H1 (cell line): ENCODE measurements around the gene SERPINB1. TPM values are rescaled to one million over a fixed set of nuclear protein-coding genes. Genes with fewer than 3 reads are reported as not detected.

Source experiments
- CTCF ChIA-PET: fragments of 300-600 bp; sonication (Branson Sonifier 250); formaldehyde crosslinking; loops from one replicate; lab custom pipeline; 2021; ENCODE audit not compliant: partially characterized antibody; lab: Charles Lee
- POLR2A ChIA-PET: fragments of 300-600 bp; sonication (Branson Sonifier 250); formaldehyde crosslinking; loops from one replicate; lab custom pipeline; 2021; ENCODE audit warnings: inconsistent platforms; ENCODE audit not compliant: partially characterized antibody; lab: Charles Lee
- DNase-seq, 2 experiments: peaks; one replicate each; pipeline versions ENCODE4 v3.0.0 to v3.0.0-alpha.2; 2010 to 2022; ENCODE audit warnings: low spot score in 2 of 2, low read depth in 1 of 2, mixed read lengths in 1 of 2
- FAIRE-seq: peaks from 2 replicates; lab custom pipeline; 2011; peaks lifted over from hg19 to GRCh38; lab: Jason Lieb, UNC
- H2AFZ ChIP-seq: 2 replicates; pipeline ENCODE4 v1.8.1; 2012; ENCODE audit warnings: low read length, inconsistent platforms
- H2AK5ac ChIP-seq: 2 replicates; pipeline ENCODE4 v1.6.1; 2013; ENCODE audit warnings: low read depth, low read length
- H2BK120ac ChIP-seq: replicated peaks from 2 replicates; pipeline ENCODE3; 2013; ENCODE audit warnings: low read depth, low read length, inconsistent platforms
- H2BK12ac ChIP-seq: 2 replicates; pipeline ENCODE4 v1.6.1; 2013; ENCODE audit warnings: low read depth, low read length
- H2BK15ac ChIP-seq: 2 replicates; pipeline ENCODE4 v1.6.1; 2013; ENCODE audit warnings: low read length
- H2BK20ac ChIP-seq: 2 replicates; pipeline ENCODE4 v1.6.1; 2013; ENCODE audit warnings: low read length
- H2BK5ac ChIP-seq: 2 replicates; pipeline ENCODE4 v1.6.1; 2013; ENCODE audit warnings: low read depth, low read length
- H3K14ac ChIP-seq: 2 replicates; pipeline ENCODE4 v1.6.1; 2013; ENCODE audit warnings: inconsistent platforms; ENCODE audit not compliant: insufficient read length
- H3K18ac ChIP-seq: 2 replicates; pipeline ENCODE4 v1.6.1; 2013; ENCODE audit warnings: low read length; ENCODE audit errors: extremely low read depth
- H3K23ac ChIP-seq: 2 replicates; pipeline ENCODE4 v1.6.1; 2013; ENCODE audit warnings: inconsistent platforms; ENCODE audit not compliant: insufficient read length
- H3K23me2 ChIP-seq: 2 replicates; pipeline ENCODE4 v1.6.1; 2013; ENCODE audit warnings: low read depth, low read length
- H3K27ac ChIP-seq: 2 replicates; pipeline ENCODE4 v1.6.1; 2011; ENCODE audit warnings: low read depth, low read length, inconsistent platforms
- H3K27me3 ChIP-seq, 4 experiments: replicated peaks in 1 of 4; 1 replicate in 1 of 4; 2 replicates in 3 of 4; pipeline versions ENCODE4 v1.6.1 to v1.8.1; 2011 to 2013; ENCODE audit warnings: low read length in 3 of 4, mild to moderate bottlenecking in 3 of 4, inconsistent platforms in 2 of 4, mixed read lengths in 2 of 4, moderate library complexity in 1 of 4; ENCODE audit not compliant: control insufficient read depth in 3 of 4, insufficient read depth in 3 of 4; ENCODE audit errors: extremely low read depth in 1 of 4
- H3K36me3 ChIP-seq, 4 experiments: 2 replicates each; pipeline versions ENCODE4 v1.6.1 to v1.8.1; 2011 to 2013; ENCODE audit warnings: mild to moderate bottlenecking in 4 of 4, low read length in 3 of 4, moderate library complexity in 2 of 4, control low read depth in 1 of 4, inconsistent platforms in 1 of 4; ENCODE audit not compliant: insufficient read depth in 4 of 4, control insufficient read depth in 2 of 4
- H3K4ac ChIP-seq: replicated peaks from 2 replicates; pipeline ENCODE3; 2013; ENCODE audit warnings: low read length, low read depth, mixed read lengths, inconsistent platforms; ENCODE audit not compliant: insufficient read length
- H3K4me1 ChIP-seq, 4 experiments: replicated peaks in 1 of 4; 1 replicate in 1 of 4; 2 replicates in 3 of 4; pipeline versions ENCODE4 v1.6.1 to v1.8.1; 2011 to 2013; ENCODE audit warnings: low read length in 3 of 4, inconsistent platforms in 2 of 4, mixed read lengths in 1 of 4; ENCODE audit not compliant: insufficient read depth in 4 of 4, control insufficient read depth in 3 of 4
- H3K4me2 ChIP-seq, 2 experiments: 2 replicates each; pipeline versions ENCODE4 v1.6.1 to v1.8.1; 2011 to 2013; ENCODE audit warnings: low read depth in 2 of 2, low read length in 2 of 2, control low read depth in 1 of 2, inconsistent platforms in 1 of 2, mild to moderate bottlenecking in 1 of 2; ENCODE audit not compliant: insufficient read depth in 1 of 2
- H3K4me3 ChIP-seq, 4 experiments: fragments of 200-600, 300-600 bp in 1 of 4; sonication (generic), shearing (Covaris generic), sonication (Bioruptor Twin) in 1 of 4; 2 replicates each; pipeline versions ENCODE4 v1.5.1 to v1.8.1; 2011 to 2016; ENCODE audit warnings: low read length in 4 of 4, low read depth in 3 of 4, control low read depth in 2 of 4, inconsistent platforms in 2 of 4, mild to moderate bottlenecking in 2 of 4, mixed read lengths in 1 of 4, moderate library complexity in 1 of 4; ENCODE audit not compliant: insufficient read depth in 2 of 4; ENCODE audit errors: extremely low read depth in 1 of 4
- H3K56ac ChIP-seq: replicated peaks from 2 replicates; pipeline ENCODE3; 2013; ENCODE audit warnings: low read depth, mild to moderate bottlenecking, mixed read lengths, low read length, inconsistent platforms; ENCODE audit not compliant: insufficient read length
- H3K79me1 ChIP-seq: 2 replicates; pipeline ENCODE4 v1.6.1; 2013; ENCODE audit warnings: low read depth, low read length, control low read depth
- H3K79me2 ChIP-seq, 2 experiments: 2 replicates each; pipeline versions ENCODE4 v1.6.1 to v1.8.1; 2012 to 2013; ENCODE audit warnings: low read length in 2 of 2, mild to moderate bottlenecking in 2 of 2, inconsistent platforms in 1 of 2; ENCODE audit not compliant: insufficient read depth in 2 of 2, control insufficient read depth in 1 of 2
- H3K9ac ChIP-seq, 4 experiments: replicated peaks in 1 of 4; 1 replicate in 1 of 4; 2 replicates in 3 of 4; pipeline versions ENCODE4 v1.6.1 to v1.8.1; 2011 to 2013; ENCODE audit warnings: low read depth in 3 of 4, low read length in 3 of 4, control low read depth in 2 of 4, mild to moderate bottlenecking in 2 of 4, moderate library complexity in 2 of 4, inconsistent platforms in 1 of 4; ENCODE audit errors: extremely low read depth in 1 of 4
- H3K9me3 ChIP-seq, 2 experiments: 2 replicates each; pipeline versions ENCODE4 v1.6.1 to v1.8.1; 2012 to 2013; ENCODE audit warnings: mild to moderate bottlenecking in 2 of 2, moderate library complexity in 2 of 2, control low read depth in 1 of 2, inconsistent platforms in 1 of 2, low read depth in 1 of 2, low read length in 1 of 2, mixed read lengths in 1 of 2; ENCODE audit not compliant: insufficient read depth in 2 of 2
- H4K20me1 ChIP-seq, 2 experiments: replicated peaks in 1 of 2; 2 replicates each; pipeline versions ENCODE3 to v1.8.1; 2011 to 2013; ENCODE audit warnings: inconsistent platforms in 2 of 2, low read length in 2 of 2, mild to moderate bottlenecking in 1 of 2; ENCODE audit not compliant: insufficient read depth in 2 of 2, control insufficient read depth in 1 of 2
- H4K5ac ChIP-seq: 2 replicates; pipeline ENCODE4 v1.6.1; 2013; ENCODE audit warnings: low read length, low read depth, mixed read lengths, inconsistent platforms; ENCODE audit not compliant: insufficient read length
- H4K8ac ChIP-seq: 2 replicates; pipeline ENCODE4 v1.8.0; 2013; ENCODE audit warnings: mild to moderate bottlenecking, moderate library complexity, low read length, inconsistent platforms; ENCODE audit not compliant: insufficient read depth; ENCODE audit errors: extremely low read depth
- H4K91ac ChIP-seq: replicated peaks from 2 replicates; pipeline ENCODE3; 2013; ENCODE audit warnings: low read length, mixed read lengths, inconsistent platforms; ENCODE audit not compliant: insufficient read length
- CEBPB ChIP-seq: IDR thresholded peaks from 2 replicates; pipeline ENCODE4 v1.6.1; 2012; ENCODE audit warnings: low read depth, low read length
- GTF2F1 ChIP-seq: IDR thresholded peaks from 2 replicates; pipeline ENCODE4 v1.6.1; 2012; ENCODE audit warnings: low read depth, low read length, improper control_type of control experiment, borderline replicate concordance
- NRF1 ChIP-seq: IDR thresholded peaks from 2 replicates; pipeline ENCODE4 v1.6.1; 2011; ENCODE audit warnings: mild to moderate bottlenecking, low read depth, low read length, improper control_type of control experiment
- YY1 ChIP-seq: IDR thresholded peaks from 2 replicates; pipeline ENCODE4 v1.6.1; 2011; ENCODE audit warnings: low read depth, mild to moderate bottlenecking, low read length
- WGBS, 2 experiments: shearing (Covaris generic) in 1 of 2; methylation state at CpG; one replicate each; pipeline versions ENCODE4 v1.1.6 to v1.1.7; 2013 to 2015; ENCODE audit warnings: low lambda C conversion rate in 2 of 2, mixed read lengths in 2 of 2, inconsistent platforms in 1 of 2, low coverage in 1 of 2, missing lambda C conversion rate in 1 of 2; ENCODE audit not compliant: insufficient replicate concordance in 2 of 2, insufficient coverage in 1 of 2, insufficient read length in 1 of 2; ENCODE audit errors: extremely low coverage in 1 of 2, missing lambda C conversion rate in 1 of 2; 5-methylcytosine and 5-hydroxymethylcytosine counted together
- polyA plus RNA-seq, 7 experiments: library from polyadenylated mRNA; depleted of rRNA in 3 of 7; stranded (reverse) in 5 of 7; unstranded in 2 of 7; fragments of >200 nt in 5 of 7; fragments of 200-250 nt in 2 of 7; gene quantifications; 1 replicate in 5 of 7; 2 replicates in 1 of 7; 4 replicates in 1 of 7; pipeline versions ENCODE4 v1.2.1 to v1.2.3, GENCODE V29; 2011 to 2013; ENCODE audit warnings: missing spikeins in 2 of 7, mixed read lengths in 2 of 7
- total RNA-seq: library from RNA; stranded (reverse); fragmentation: NEBNext Ultra II Directional; extraction: Animal tissue kit (Norgen Biotek cat#: 25700); gene quantifications from 2 replicates; pipeline ENCODE4 v1.2.1, GENCODE V29; 2021
- TF ChIP-seq, protein P1 (sequence below), 3 experiments: IDR thresholded peaks; 1 replicate in 2 of 3; 2 replicates in 1 of 3; pipeline versions ENCODE4 v1.5.1 to v1.6.1; 2011; ENCODE audit warnings: low read length in 3 of 3, mild to moderate bottlenecking in 3 of 3, inconsistent platforms in 2 of 3, low read depth in 1 of 3, moderate library complexity in 1 of 3; ENCODE audit not compliant: insufficient read depth in 1 of 3; ENCODE audit errors: control extremely low read depth in 1 of 3

SERPINB1 gene
- total and polyA plus RNA-seq, 2 of the 8 experiments (the other 6 are each of a cell fraction or from before 2014, with no cell fraction given), result 8.1 to 17.3 TPM

DNA sequence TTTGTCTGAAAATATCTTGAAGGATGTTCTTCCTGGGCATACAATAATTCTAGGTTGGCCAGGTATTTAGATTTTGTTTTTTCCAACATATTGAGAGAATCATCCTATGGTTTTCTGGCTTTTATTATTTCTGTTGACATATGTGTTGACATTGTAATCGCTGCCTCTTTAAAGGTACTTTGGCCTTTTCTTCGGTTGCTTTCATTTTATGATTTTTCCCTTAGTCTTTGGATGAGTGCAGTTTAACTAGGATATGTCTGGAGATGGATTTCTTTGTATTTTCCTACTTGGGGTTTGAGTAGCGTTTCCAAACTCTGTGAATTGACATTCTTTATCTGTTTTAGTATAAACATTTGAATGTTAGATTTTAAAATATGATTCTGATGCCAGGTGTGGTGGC, 11.5 kb downstream of the SERPINB1 start:
- Histone ChIP-seq H3K27me3 (no peaks in the 10 kb centered on the region), H2AFZ (no peak overlapping the region), H4K20me1 (peaks cover 0 to 2% of the 10 kb centered on the region in 2 experiments), H3K9me3 (no peaks in the 10 kb centered on the region), H3K79me1 (no peaks in the 10 kb centered on the region), H2BK15ac (no peak overlapping the region), H2BK5ac (no peak overlapping the region), H2BK120ac (no peak overlapping the region), H2AK5ac (no peak overlapping the region), H3K4me2 (no peak overlapping the region), H3K56ac (no peak overlapping the region), H4K5ac (no peak overlapping the region), H3K36me3 (peaks cover 0 to 8% (median 2%) of the 10 kb centered on the region in 4 experiments; a peak in 5 of 8 replicates), H3K18ac (no peak overlapping the region), H2BK20ac (no peak overlapping the region), H3K79me2 (no peaks in the 10 kb centered on the region), H3K27ac (no peak overlapping the region), H4K91ac (no peak overlapping the region), H3K4me1 (no peaks in the 10 kb centered on the region), H3K4ac (no peak overlapping the region), H2BK12ac (no peak overlapping the region), H3K23me2 (peaks cover 5% of the 10 kb centered on the region; the same call in 1 of the 2 replicates), H3K9ac (no peak overlapping the region), H4K8ac (no peak overlapping the region), H3K4me3 (no peak overlapping the region), H3K23ac (no peak overlapping the region), H3K14ac (no peak overlapping the region)
- FAIRE-seq, result no peak
- ChIA-PET POLR2A (no interaction called here), CTCF (no interaction called here)
- TF ChIP-seq YY1 (no peak), GTF2F1 (no peak), NRF1 (no peak), CEBPB (no peak)
- TF ChIP-seq, protein P1, sequence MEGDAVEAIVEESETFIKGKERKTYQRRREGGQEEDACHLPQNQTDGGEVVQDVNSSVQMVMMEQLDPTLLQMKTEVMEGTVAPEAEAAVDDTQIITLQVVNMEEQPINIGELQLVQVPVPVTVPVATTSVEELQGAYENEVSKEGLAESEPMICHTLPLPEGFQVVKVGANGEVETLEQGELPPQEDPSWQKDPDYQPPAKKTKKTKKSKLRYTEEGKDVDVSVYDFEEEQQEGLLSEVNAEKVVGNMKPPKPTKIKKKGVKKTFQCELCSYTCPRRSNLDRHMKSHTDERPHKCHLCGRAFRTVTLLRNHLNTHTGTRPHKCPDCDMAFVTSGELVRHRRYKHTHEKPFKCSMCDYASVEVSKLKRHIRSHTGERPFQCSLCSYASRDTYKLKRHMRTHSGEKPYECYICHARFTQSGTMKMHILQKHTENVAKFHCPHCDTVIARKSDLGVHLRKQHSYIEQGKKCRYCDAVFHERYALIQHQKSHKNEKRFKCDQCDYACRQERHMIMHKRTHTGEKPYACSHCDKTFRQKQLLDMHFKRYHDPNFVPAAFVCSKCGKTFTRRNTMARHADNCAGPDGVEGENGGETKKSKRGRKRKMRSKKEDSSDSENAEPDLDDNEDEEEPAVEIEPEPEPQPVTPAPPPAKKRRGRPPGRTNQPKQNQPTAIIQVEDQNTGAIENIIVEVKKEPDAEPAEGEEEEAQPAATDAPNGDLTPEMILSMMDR (IDR thresholded peaks at IDR 0.05; ENCODE audit: control extremely low read depth in 1 of 3, insufficient read depth in 1 of 3, low read depth in 1 of 3, low read length in 3 of 3), result no peak
- WGBS, 2 experiments, result 92% methylated on average over 3 of the region's 3 CpGs; no CpG with 5 or more reads in 1 of the 2 experiments
- DNase-seq, result no peak
